Effector CD8-positive, alpha-beta T cell (primary cell): Measurements from ENCODE around the gene UPF2.

Source experiments
- DNase-seq: peaks from one replicate; lab custom pipeline; 2025; lab: John Stamatoyannopoulos, UW

The UPF2 gene

DNA sequence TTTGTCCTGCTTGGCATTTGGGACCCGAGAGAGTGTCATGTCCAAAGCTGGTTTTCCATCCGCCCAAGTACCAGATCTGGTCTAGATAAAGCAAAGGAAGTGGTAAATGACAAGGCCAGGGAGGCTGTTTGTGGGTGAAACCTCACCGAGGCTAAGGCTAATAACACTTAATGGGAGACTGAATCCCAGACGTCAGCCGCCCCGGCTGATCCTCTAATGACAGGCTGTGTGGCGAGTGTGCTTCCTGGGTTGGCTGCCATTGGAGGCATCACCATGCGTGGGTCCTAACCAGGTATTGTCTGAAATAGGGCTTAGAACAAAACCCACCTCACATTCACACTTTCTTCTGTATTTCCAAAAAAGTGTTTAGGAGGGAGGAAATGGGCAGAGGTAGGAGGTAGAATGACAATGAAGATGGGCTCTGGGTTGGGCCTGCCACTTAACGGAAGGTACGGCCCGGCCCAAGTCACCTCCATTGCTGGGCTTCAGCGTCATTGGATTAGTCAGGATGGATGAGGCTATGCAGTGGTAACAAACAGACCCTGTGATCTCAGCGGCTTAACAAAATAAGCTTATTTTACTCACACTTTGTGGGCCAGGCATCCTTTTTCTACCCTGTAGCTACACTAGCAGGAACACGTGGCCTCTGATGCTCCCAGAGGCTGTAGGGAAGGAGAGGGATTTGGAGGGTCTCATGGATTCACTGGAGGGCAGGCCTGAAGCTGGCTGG lies 159.8 kb downstream of the UPF2 start:
- no peak for DNase-seq

GRCh38 chr10:11881477-11882417 lies 160.9 kb downstream of the UPF2 start:
- no peak for DNase-seq

- no peak for DNase-seq
Observed at GRCh38 chr10:11881030-11881476, 161.6 kb downstream of the UPF2 start.

DNA sequence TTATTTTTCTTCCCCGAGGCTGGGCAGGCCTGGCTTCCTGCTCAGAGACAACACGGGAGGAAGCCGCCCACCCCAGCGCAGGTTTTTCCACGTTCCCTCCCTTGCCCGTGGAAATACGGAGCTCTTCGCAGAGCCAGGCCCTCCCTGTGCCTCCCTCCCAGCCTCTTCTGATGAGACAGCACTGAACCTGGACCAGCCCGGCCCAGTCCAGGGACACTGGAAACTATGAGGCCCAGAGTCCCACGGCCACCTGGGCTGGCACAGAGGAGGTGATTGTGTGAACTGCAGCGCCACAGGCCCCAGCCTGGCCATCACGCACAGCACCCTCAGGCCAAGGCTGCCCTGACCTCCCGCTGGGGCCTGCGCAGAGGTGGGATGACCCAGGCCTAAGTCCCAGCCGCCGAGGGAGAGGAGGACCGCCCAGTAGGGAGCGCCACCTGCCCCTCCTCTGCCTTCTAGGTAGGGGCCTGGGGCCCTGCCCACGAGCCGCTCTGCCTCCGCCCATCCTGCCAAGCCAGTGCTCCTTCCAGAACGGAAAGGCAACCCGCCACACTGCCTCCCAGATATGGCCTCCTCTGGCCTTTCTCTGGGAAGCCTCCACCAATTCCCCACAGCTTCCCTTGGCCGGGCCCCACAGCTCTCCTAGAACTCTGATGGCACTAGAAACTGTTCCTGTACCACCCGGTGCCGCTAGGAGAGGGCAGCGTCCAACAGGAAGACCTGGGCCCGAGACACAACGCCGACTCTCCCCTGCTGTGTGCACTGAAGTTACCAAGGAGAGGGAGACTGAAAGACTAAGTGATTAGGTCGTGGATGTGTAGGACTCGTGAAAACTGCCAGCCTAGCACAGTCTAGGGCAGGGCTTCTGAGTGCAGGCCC lies 162.2 kb downstream of the UPF2 start:
- DNase-seq, result no peak

GRCh38 chr10:11879387-11880094 lies 163.1 kb downstream of the UPF2 start:
- no peak for DNase-seq

DNA sequence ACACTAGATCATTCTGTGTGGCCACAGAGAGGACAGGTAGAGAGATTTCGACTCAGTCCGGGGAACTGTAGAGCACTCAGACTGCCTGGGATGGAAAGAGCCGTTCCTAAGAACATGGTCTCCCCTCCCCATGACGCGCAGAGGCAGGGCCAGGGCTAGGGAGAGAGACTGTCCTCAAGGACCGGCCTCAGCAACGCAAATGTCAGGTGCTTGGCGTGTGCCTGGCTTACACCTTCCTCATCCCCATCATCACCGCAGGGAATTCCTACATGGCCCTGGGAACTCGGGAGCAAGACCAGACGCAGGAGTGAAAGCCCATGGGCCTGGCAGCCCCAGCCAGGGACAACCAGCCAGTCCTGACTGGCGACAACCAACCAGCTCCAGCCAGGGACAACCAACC lies 163.8 kb downstream of the UPF2 start:
- DNase-seq, result no peak

- DNase-seq, result no peak
Observed at GRCh38 chr10:11877591-11877905, 165.1 kb downstream of the UPF2 start.

GRCh38 chr10:11876805-11877590 lies 165.6 kb downstream of the UPF2 start:
- DNase-seq, result no peak

GRCh38 chr10:11876324-11876723 lies 166.3 kb downstream of the UPF2 start:
- no peak for DNase-seq

- DNase-seq, result no peak
Observed at GRCh38 chr10:11875494-11876281, 166.9 kb downstream of the UPF2 start.

DNA sequence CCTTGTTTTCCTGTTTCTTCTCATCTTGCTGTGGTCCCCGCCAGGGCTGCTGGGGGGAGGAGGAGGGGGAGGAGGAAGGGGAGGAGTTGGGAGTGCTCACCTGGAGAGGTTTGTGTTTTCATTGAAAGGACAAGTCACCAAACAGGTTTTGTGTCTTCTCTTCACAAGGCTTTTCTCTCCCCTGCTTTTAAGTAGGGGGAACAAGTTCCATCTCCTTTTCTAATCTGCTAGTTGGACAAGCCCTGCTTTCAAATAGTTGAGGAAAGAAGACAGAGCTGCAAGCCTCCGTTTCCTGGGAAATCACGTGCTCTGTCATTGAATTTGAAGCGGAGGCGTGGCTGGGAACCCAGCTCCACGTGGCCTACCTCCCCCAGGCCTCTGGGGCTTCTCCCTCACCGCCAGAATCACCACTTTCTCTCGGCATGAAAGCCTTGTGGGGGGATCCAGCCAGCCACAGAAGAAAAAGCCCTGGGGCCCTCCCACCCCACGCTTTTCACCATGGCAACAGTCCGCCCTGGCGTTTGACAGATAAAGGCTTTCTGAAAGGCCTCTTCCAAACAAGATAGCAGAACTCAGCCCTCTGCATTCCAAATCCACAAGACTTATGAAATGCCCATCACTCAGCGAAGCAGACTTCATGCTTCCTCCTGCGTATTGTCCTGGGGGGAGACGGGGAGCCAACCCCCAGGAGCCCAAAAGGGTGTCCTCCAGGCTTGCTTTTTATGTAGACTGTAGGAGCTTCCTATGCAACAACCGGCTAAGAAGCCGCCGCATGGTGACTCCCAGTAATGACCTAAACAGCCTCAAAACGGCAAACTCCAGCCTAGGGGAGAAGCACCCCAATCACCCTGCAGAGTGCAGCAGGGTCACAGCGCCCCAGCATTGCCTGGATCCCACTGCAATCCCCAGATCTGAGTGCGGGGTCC lies 167.8 kb downstream of the UPF2 start:
- peak; percentile 20 for DNase-seq

GRCh38 chr10:11871466-11871865 lies 171.1 kb downstream of the UPF2 start:
- no peak for DNase-seq

GRCh38 chr10:11870900-11871400 lies 171.7 kb downstream of the UPF2 start:
- no peak for DNase-seq

DNA sequence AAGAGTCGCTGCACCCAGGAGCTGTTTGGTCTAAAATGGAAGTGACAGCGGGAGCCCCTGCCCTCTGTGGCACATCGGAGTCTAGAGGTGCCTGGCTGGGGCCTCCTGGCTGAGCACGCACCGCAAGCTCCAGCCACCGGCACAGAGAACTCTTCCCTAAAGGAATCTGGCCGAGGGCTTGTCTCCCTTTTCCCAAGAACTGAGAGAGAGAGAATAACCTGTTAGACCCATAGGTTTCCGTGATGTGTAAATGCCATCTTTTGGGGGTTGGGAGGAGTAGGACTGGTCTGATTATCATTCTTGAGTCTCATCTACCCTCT lies 172.2 kb downstream of the UPF2 start:
- DNase-seq, result no peak
